Left lung (tissue), 10 donors: Measurements from ENCODE around the gene LY6G5B. TPM values are rescaled to one million over a fixed set of nuclear protein-coding genes. Genes with fewer than 3 reads are reported as not detected.

Experiments used
- ATAC-seq: fragments of 200-7000 bp; cut with Tn5 transposase; one replicate; pipeline ENCODE4 v1.9.1; 2020; ENCODE audit warnings: moderate library complexity
- DNase-seq, 4 donors: peaks; one replicate each; pipeline ENCODE4 v3.0.0-alpha.2; 2013 to 2020
- H3K27ac ChIP-seq, 2 donors: fragments of 200-600 bp; sonication (generic) in 1 of 2; one replicate each; pipeline versions ENCODE4 v1.5.0 to v1.8.0; 2020 to 2021
- H3K27me3 ChIP-seq, 2 donors: fragments of 200-600 bp; sonication (generic) in 1 of 2; one replicate each; pipeline versions ENCODE4 v1.5.0 to v1.8.0; 2020 to 2021
- H3K36me3 ChIP-seq, 2 donors: fragments of 200-600 bp; sonication (generic) in 1 of 2; one replicate each; pipeline versions ENCODE4 v1.5.0 to v1.8.0; 2020 to 2021
- H3K4me1 ChIP-seq, 2 donors: fragments of 200-600 bp; one replicate each; pipeline ENCODE4 v1.8.0; 2021
- H3K4me3 ChIP-seq, 2 donors: fragments of 200-600 bp; sonication (generic) in 1 of 2; one replicate each; pipeline versions ENCODE4 v1.5.0 to v1.8.0; 2020 to 2021; ENCODE audit warnings: mild to moderate bottlenecking in 1 of 2
- H3K9me3 ChIP-seq, 2 donors: fragments of 200-600 bp; sonication (generic) in 1 of 2; one replicate each; pipeline versions ENCODE4 v1.5.0 to v1.8.0; 2020 to 2021
- intact Hi-C, 2 donors: fragments of 100-400 bp; cut with DNase I; formaldehyde crosslinking; loops; one replicate each; pipeline versions ENCODE4 v1.11.2 to v1.14.2; 2022
- polyA plus RNA-seq, 6 donors: library from polyadenylated mRNA; unstranded; fragments of 120-200 nt; gene quantifications; one replicate each; pipeline ENCODE4 v1.2.1, GENCODE V29; 2013; ENCODE audit not compliant: insufficient read length in 6 of 6
- total RNA-seq, 2 donors: library from RNA; stranded (reverse); fragmentation: NEBNext Ultra II Directional; extraction: Animal tissue kit (Norgen Biotek cat#: 25700); gene quantifications; one replicate each; pipeline ENCODE4 v1.2.1, GENCODE V29; 2021
- TF ChIP-seq, protein P1 (sequence below), 2 donors: fragments of 200-600 bp; sonication (generic) in 1 of 2; IDR thresholded peaks; one replicate each; pipeline versions ENCODE4 v1.5.0 to v1.8.0; 2021; ENCODE audit warnings: antibody characterized with exemption in 2 of 2
- donor health status: DM: no; HTN: yes; CAD: no.
- donor health status: DM: no; HTN: no; CAD: no.

LY6G5B gene
- total and polyA plus RNA-seq, 8 donors: 6.9 to 41.0 (median 30.1) TPM

DNA sequence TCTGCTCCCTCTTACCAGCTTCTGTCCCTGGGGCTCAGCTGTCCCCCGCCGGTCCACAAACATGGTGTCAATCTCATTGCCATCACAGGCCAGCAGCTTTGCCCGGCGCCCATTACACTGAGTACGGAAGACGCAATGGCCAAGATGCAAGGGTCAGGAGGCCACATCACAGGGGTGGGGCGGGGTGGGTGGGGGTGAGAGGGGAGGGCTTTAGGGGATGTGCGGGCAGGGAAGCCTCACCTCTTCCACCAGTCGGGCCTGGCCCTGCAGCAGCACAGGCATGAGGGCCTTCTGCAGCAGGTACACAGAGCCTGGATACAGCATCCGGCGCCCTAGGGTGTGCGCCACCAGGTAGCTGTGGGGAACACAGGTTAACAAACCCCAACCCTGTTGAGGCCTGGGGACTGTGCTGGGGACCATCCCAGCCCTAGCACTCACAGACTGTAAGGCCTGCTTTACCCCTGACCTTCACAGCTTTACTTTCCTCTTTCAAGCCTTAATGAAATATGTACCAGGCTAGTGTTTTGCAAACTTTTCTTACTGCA lies 21.9 kb downstream of the LY6G5B start:
- no peaks in the 10 kb centered on the region for H3K4me1 ChIP-seq
- intact Hi-C loops: no loop called here
- no peaks in the 10 kb centered on the region for H3K9me3 ChIP-seq
- ATAC-seq (no peak), DNase-seq (no peak)
- no peak overlapping the region for H3K4me3 ChIP-seq
- peaks cover 0 to 100% of the 10 kb centered on the region in 2 donors for H3K36me3 ChIP-seq
- H3K27me3 ChIP-seq: no peaks in the 10 kb centered on the region
- H3K27ac ChIP-seq: no peak overlapping the region
- TF ChIP-seq, protein P1, sequence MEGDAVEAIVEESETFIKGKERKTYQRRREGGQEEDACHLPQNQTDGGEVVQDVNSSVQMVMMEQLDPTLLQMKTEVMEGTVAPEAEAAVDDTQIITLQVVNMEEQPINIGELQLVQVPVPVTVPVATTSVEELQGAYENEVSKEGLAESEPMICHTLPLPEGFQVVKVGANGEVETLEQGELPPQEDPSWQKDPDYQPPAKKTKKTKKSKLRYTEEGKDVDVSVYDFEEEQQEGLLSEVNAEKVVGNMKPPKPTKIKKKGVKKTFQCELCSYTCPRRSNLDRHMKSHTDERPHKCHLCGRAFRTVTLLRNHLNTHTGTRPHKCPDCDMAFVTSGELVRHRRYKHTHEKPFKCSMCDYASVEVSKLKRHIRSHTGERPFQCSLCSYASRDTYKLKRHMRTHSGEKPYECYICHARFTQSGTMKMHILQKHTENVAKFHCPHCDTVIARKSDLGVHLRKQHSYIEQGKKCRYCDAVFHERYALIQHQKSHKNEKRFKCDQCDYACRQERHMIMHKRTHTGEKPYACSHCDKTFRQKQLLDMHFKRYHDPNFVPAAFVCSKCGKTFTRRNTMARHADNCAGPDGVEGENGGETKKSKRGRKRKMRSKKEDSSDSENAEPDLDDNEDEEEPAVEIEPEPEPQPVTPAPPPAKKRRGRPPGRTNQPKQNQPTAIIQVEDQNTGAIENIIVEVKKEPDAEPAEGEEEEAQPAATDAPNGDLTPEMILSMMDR (IDR thresholded peaks at IDR 0.05): no peak

DNA sequence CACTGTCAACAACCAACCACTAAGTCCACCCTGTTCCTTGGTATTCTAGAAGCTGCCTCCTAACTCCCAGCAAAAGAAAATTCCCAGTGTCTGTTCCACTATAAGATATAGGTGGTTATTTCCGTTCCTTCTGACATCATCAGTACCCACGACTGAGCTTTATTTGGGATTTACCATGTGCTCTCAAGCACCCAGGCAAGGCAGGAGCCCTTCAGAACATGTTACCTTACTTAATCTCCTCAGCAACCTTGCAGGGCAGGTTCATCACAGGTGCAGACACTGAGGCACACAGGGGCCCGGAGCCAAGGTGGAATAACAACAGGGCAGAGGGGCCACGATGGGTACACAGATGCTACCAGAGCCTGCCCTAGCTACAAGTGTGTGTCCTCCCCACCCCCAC lies 22.6 kb downstream of the LY6G5B start:
- no peak overlapping the region for H3K27ac ChIP-seq
- peaks cover 0 to 97% of the 10 kb centered on the region in 2 donors for H3K36me3 ChIP-seq
- H3K4me1 ChIP-seq: no peaks in the 10 kb centered on the region
- intact Hi-C loops: no loop called here
- no peak overlapping the region for H3K4me3 ChIP-seq
- TF ChIP-seq, protein P1 (IDR thresholded peaks at IDR 0.05): no peak
- H3K9me3 ChIP-seq: no peaks in the 10 kb centered on the region
- ATAC-seq (no peak), DNase-seq (no peak)
- H3K27me3 ChIP-seq: no peaks in the 10 kb centered on the region

DNA sequence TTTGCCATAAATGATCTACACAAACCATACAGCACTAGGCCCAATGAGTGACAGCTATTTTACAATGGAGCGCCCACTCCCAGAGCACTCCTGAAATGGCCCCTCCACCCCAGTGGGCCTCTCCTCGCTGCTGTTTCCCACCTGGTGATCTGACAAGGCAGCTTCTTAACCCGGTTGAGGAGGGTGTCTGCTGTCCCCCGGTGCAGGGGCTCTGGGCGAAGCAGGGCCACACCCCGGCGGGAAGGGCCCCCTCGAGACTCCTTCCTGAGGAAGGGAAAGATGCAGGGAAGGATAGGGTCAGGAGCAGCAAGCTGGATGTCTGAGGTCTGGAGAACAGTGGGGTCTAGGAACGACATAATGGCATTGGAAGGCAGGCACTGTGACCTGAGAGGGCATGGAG lies 23.1 kb downstream of the LY6G5B start:
- intact Hi-C loops: no loop called here
- TF ChIP-seq, protein P1 (IDR thresholded peaks at IDR 0.05): no peak
- no peaks in the 10 kb centered on the region for H3K4me1 ChIP-seq
- H3K36me3 ChIP-seq: peaks cover 0 to 92% of the 10 kb centered on the region in 2 donors
- ATAC-seq (no peak), DNase-seq (peak in 1 of 4 donors; percentile 29)
- H3K27ac ChIP-seq: no peak overlapping the region
- no peaks in the 10 kb centered on the region for H3K9me3 ChIP-seq
- H3K27me3 ChIP-seq: no peaks in the 10 kb centered on the region
- no peak overlapping the region for H3K4me3 ChIP-seq

DNA sequence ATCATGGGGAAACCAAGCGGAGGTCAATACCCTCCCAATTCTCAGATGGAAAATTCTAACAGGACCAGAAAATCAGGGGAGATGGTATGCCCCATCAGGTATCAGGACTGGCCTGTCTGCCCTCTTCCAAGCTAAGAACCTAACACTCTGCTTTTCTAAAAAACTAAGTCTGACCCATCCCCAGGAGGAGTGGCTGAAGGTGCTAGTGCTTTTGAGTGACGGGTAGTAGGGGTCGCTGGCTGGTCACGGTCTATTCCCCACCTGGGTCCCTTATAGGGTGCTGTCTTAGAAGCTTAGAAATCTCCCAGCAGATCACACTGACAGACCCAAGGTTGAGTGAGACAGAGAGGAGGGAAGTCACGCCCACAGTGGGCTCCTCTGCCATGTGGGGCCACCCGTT lies 23.8 kb downstream of the LY6G5B start:
- no peak overlapping the region for H3K27ac ChIP-seq
- H3K27me3 ChIP-seq: no peaks in the 10 kb centered on the region
- TF ChIP-seq, protein P1 (IDR thresholded peaks at IDR 0.05): no peak
- intact Hi-C loops: no loop called here
- no peaks in the 10 kb centered on the region for H3K4me1 ChIP-seq
- DNase-seq: no peak
- no peak for ATAC-seq
- peaks cover 0 to 89% of the 10 kb centered on the region in 2 donors for H3K36me3 ChIP-seq
- no peak overlapping the region for H3K4me3 ChIP-seq
- no peaks in the 10 kb centered on the region for H3K9me3 ChIP-seq

DNA sequence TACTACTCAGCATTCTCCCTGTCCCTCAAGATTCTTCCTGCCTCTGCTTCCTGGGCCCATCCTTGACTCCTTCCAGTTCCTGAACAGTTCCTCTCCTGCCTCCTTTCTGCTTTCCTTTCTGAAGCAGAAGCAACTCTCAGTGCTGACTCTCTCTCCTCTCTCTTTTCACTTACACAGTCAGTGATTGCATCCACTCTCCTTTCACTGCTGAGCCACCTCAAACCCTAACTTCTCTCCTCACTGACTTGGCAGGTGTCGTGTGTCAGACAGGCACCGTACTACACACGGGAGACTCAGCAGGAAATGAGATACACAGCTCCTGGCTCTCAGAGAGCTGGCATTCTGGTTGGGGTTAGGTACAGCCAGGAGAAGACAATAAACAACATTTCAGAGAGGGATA lies 27.8 kb downstream of the LY6G5B start:
- peaks cover 0 to 71% of the 10 kb centered on the region in 2 donors for H3K36me3 ChIP-seq
- TF ChIP-seq, protein P1 (IDR thresholded peaks at IDR 0.05): no peak
- H3K4me1 ChIP-seq: peaks cover 13 to 28% of the 10 kb centered on the region in 2 donors
- no peaks in the 10 kb centered on the region for H3K27me3 ChIP-seq
- ATAC-seq (no peak), DNase-seq (no peak)
- H3K27ac ChIP-seq: no peak overlapping the region
- intact Hi-C loops: no loop called here
- no peak overlapping the region for H3K4me3 ChIP-seq
- H3K9me3 ChIP-seq: no peaks in the 10 kb centered on the region
